Measurements from ENCODE around the gene TPSD1. TPM values are rescaled to one million over a fixed set of nuclear protein-coding genes. Genes with fewer than 3 reads are reported as not detected.

The TPSD1 gene
- polyA plus RNA-seq, 3 donors: not detected

- no peak overlapping the region for H3K9ac ChIP-seq (ENCODE audit: insufficient read depth, low read length, poor library complexity, severe bottlenecking)
- H3K36me3 ChIP-seq (replicated peaks in 1 of 2; ENCODE audit: control insufficient read depth in 1 of 2, insufficient read depth in 2 of 2, low read length in 2 of 2): no peaks in the 10 kb centered on the region
- no peak overlapping the region for H3K4me2 ChIP-seq (replicated peaks; ENCODE audit: extremely low read depth, low read length, poor library complexity, severe bottlenecking)
- Mint-ChIP-seq H3K9me3 (peaks cover 0 to 2% (median 0%) of the 10 kb centered on the region in 7 donors), H3K4me3 (no peak overlapping the region), H3K36me3 (no peaks in the 10 kb centered on the region), H3K4me1 (peaks cover 8% of the 10 kb centered on the region), H3K27ac (no peak overlapping the region), H3K27me3 (ENCODE audit: low read depth in 3 of 3) (peaks cover 19 to 47% (median 23%) of the 10 kb centered on the region in 3 donors)
- no peaks in the 10 kb centered on the region for H3K79me2 ChIP-seq (ENCODE audit: insufficient read depth, low read length)
- intact Hi-C loops (cut with micrococcal nuclease): no loop called here
- H3K4me1 ChIP-seq (ENCODE audit: control insufficient read depth in 1 of 2, insufficient read depth in 2 of 2, low read length in 2 of 2): peaks cover 7% of the 10 kb centered on the region in 2 donors
- DNase-seq: peak in 1 of 3 donors; percentile 53
- peaks cover 0 to 14% of the 10 kb centered on the region in 2 donors for H3K27me3 ChIP-seq (ENCODE audit: control insufficient read depth in 2 of 2, insufficient read depth in 2 of 2, low read length in 2 of 2)
- H2AFZ ChIP-seq (ENCODE audit: insufficient read depth, low read depth, low read length, poor library complexity, severe bottlenecking): no peak overlapping the region
- H3K27ac ChIP-seq (ENCODE audit: low read depth in 1 of 2, low read length in 2 of 2): no peak overlapping the region
- no peaks in the 10 kb centered on the region for H3K9me3 ChIP-seq (replicated peaks in 1 of 2; ENCODE audit: control insufficient read depth in 1 of 2, insufficient read depth in 1 of 2, low read length in 2 of 2)
- WGBS (ENCODE audit: insufficient coverage): 42% methylated on average over 4 of the region's 6 CpGs
- TF ChIP-seq CTCF (IDR thresholded peaks at IDR 0.05): no peak
- H3K4me3 ChIP-seq (replicated peaks in 1 of 3; ENCODE audit: low read depth in 2 of 3, low read length in 3 of 3): no peak overlapping the region
- no peaks in the 10 kb centered on the region for H4K20me1 ChIP-seq (ENCODE audit: insufficient read depth, low read length)
Observed at GRCh38 chr16:1297018-1297696, 41.3 kb downstream of the TPSD1 start.

- Histone ChIP-seq H3K4me2 (replicated peaks; ENCODE audit: extremely low read depth, low read length, poor library complexity, severe bottlenecking) (no peak overlapping the region), H3K27ac (ENCODE audit: low read depth in 1 of 2, low read length in 2 of 2) (no peak overlapping the region), H3K79me2 (ENCODE audit: insufficient read depth, low read length) (no peaks in the 10 kb centered on the region), H3K36me3 (replicated peaks in 1 of 2; ENCODE audit: control insufficient read depth in 1 of 2, insufficient read depth in 2 of 2, low read length in 2 of 2) (no peaks in the 10 kb centered on the region), H3K9ac (ENCODE audit: insufficient read depth, low read length, poor library complexity, severe bottlenecking) (no peak overlapping the region), H3K4me1 (ENCODE audit: control insufficient read depth in 1 of 2, insufficient read depth in 2 of 2, low read length in 2 of 2) (peaks cover 7% of the 10 kb centered on the region in 2 donors), H4K20me1 (ENCODE audit: insufficient read depth, low read length) (no peaks in the 10 kb centered on the region), H3K9me3 (replicated peaks in 1 of 2; ENCODE audit: control insufficient read depth in 1 of 2, insufficient read depth in 1 of 2, low read length in 2 of 2) (no peaks in the 10 kb centered on the region), H2AFZ (ENCODE audit: insufficient read depth, low read depth, low read length, poor library complexity, severe bottlenecking) (no peak overlapping the region), H3K4me3 (replicated peaks in 1 of 3; ENCODE audit: low read depth in 2 of 3, low read length in 3 of 3) (no peak overlapping the region), H3K27me3 (ENCODE audit: control insufficient read depth in 2 of 2, insufficient read depth in 2 of 2, low read length in 2 of 2) (peaks cover 0 to 11% of the 10 kb centered on the region in 2 donors)
- no peak overlapping the region for H3K4me3 Mint-ChIP-seq
- WGBS (ENCODE audit: insufficient coverage): 95% methylated on average over 10 of the region's 14 CpGs
- H3K27ac Mint-ChIP-seq: no peak overlapping the region
- no peak for TF ChIP-seq CTCF (IDR thresholded peaks at IDR 0.05)
- H3K4me1 Mint-ChIP-seq: peaks cover 10% of the 10 kb centered on the region
- intact Hi-C loops (cut with micrococcal nuclease): no loop called here
- DNase-seq: no peak
- H3K36me3 Mint-ChIP-seq: no peaks in the 10 kb centered on the region
- H3K27me3 Mint-ChIP-seq (ENCODE audit: low read depth in 3 of 3): peaks cover 18 to 38% (median 26%) of the 10 kb centered on the region in 3 donors
- H3K9me3 Mint-ChIP-seq: peaks cover 0 to 2% (median 0%) of the 10 kb centered on the region in 7 donors
Observed at GRCh38 chr16:1298406-1298805, 42.5 kb downstream of the TPSD1 start.
